Measurements from ENCODE around the gene BCHE. TPM values are rescaled to one million over a fixed set of nuclear protein-coding genes. Genes with fewer than 3 reads are reported as not detected.

Gene BCHE
- total RNA-seq, 1 experiment from 2014 or later = 22.4 TPM

GRCh38 chr3:165852191-165852590 is 15.0 kb upstream of the BCHE start:
- no peaks in the 10 kb centered on the region for H3K27me3 ChIP-seq (replicated peaks; ENCODE audit: insufficient read depth, low read depth, low read length, poor library complexity)
- no peak overlapping the region for H3K4me3 ChIP-seq (ENCODE audit: low read depth, low read length, poor library complexity, severe bottlenecking)
- intact Hi-C loops (cut with micrococcal nuclease; ENCODE audit: unreplicated experiment) = loop anchor here (5.0 to 10.0 kb wide), 2 partner anchors 597 to 1500 kb away; no protein-coding TSS in a partner anchor
- TF ChIP-seq, protein P1, sequence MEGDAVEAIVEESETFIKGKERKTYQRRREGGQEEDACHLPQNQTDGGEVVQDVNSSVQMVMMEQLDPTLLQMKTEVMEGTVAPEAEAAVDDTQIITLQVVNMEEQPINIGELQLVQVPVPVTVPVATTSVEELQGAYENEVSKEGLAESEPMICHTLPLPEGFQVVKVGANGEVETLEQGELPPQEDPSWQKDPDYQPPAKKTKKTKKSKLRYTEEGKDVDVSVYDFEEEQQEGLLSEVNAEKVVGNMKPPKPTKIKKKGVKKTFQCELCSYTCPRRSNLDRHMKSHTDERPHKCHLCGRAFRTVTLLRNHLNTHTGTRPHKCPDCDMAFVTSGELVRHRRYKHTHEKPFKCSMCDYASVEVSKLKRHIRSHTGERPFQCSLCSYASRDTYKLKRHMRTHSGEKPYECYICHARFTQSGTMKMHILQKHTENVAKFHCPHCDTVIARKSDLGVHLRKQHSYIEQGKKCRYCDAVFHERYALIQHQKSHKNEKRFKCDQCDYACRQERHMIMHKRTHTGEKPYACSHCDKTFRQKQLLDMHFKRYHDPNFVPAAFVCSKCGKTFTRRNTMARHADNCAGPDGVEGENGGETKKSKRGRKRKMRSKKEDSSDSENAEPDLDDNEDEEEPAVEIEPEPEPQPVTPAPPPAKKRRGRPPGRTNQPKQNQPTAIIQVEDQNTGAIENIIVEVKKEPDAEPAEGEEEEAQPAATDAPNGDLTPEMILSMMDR (conservative IDR thresholded peaks at IDR 0.05; ENCODE audit: low read depth, low read length) = no peak
- no peak for TF ChIP-seq EZH2 (IDR thresholded peaks at IDR 0.05; ENCODE audit: borderline replicate concordance, low read depth, low read length, poor library complexity, severe bottlenecking)
- POLR2A ChIA-PET (ENCODE audit: low non-redundant PET) = no interaction called here
- BruUV-seq (replicated peaks) = no TSS peak
- no peak overlapping the region for H3K27ac ChIP-seq (ENCODE audit: low read depth, low read length, poor library complexity, severe bottlenecking)
- no peaks in the 10 kb centered on the region for H3K9me3 ChIP-seq (ENCODE audit: low read depth, low read length, poor library complexity, severe bottlenecking)
- peaks cover 7% of the 10 kb centered on the region for H3K4me1 ChIP-seq (ENCODE audit: insufficient read depth, low read length, poor library complexity, severe bottlenecking)
- H3K36me3 ChIP-seq (ENCODE audit: insufficient read depth, low read length, poor library complexity, severe bottlenecking) = no peaks in the 10 kb centered on the region
- CTCF ChIA-PET = no interaction called here
- DNase-seq (ENCODE audit: low spot score) = no peak

GRCh38 chr3:165846056-165846455 is 8.8 kb upstream of the BCHE start:
- H3K9me3 ChIP-seq (ENCODE audit: low read depth, low read length, poor library complexity, severe bottlenecking) = no peaks in the 10 kb centered on the region
- H3K4me3 ChIP-seq (ENCODE audit: low read depth, low read length, poor library complexity, severe bottlenecking) = no peak overlapping the region
- ChIA-PET POLR2A (ENCODE audit: low non-redundant PET) (no interaction called here), CTCF (no interaction called here)
- intact Hi-C loops (cut with micrococcal nuclease; ENCODE audit: unreplicated experiment) = no loop called here
- H3K36me3 ChIP-seq (ENCODE audit: insufficient read depth, low read length, poor library complexity, severe bottlenecking) = no peaks in the 10 kb centered on the region
- no peaks in the 10 kb centered on the region for H3K27me3 ChIP-seq (replicated peaks; ENCODE audit: insufficient read depth, low read depth, low read length, poor library complexity)
- no TSS peak for BruUV-seq (replicated peaks)
- DNase-seq (ENCODE audit: low spot score) = no peak
- TF ChIP-seq, protein P1 (conservative IDR thresholded peaks at IDR 0.05; ENCODE audit: low read depth, low read length) = no peak
- TF ChIP-seq EZH2 (IDR thresholded peaks at IDR 0.05; ENCODE audit: borderline replicate concordance, low read depth, low read length, poor library complexity, severe bottlenecking) = no peak
- H3K27ac ChIP-seq (ENCODE audit: low read depth, low read length, poor library complexity, severe bottlenecking) = no peak overlapping the region
- H3K4me1 ChIP-seq (ENCODE audit: insufficient read depth, low read length, poor library complexity, severe bottlenecking) = no peaks in the 10 kb centered on the region

- TF ChIP-seq, protein P1 (conservative IDR thresholded peaks at IDR 0.05; ENCODE audit: low read depth, low read length) = no peak
- TF ChIP-seq EZH2 (IDR thresholded peaks at IDR 0.05; ENCODE audit: borderline replicate concordance, low read depth, low read length, poor library complexity, severe bottlenecking) = no peak
Measured at GRCh38 chr3:165839296-165840076, 2.3 kb upstream of the BCHE start.

More at GRCh38 chr3:165839296-165840076, 2.3 kb upstream of the BCHE start:
- intact Hi-C loops (cut with micrococcal nuclease; ENCODE audit: unreplicated experiment) = no loop called here
- CTCF ChIA-PET = no interaction called here
- peaks cover 7% of the 10 kb centered on the region for H3K4me1 ChIP-seq (ENCODE audit: insufficient read depth, low read length, poor library complexity, severe bottlenecking)
- H3K27ac ChIP-seq (ENCODE audit: low read depth, low read length, poor library complexity, severe bottlenecking) = peak overlapping the region; percentile 44
- POLR2A ChIA-PET (ENCODE audit: low non-redundant PET) = no interaction called here
- no peaks in the 10 kb centered on the region for H3K9me3 ChIP-seq (ENCODE audit: low read depth, low read length, poor library complexity, severe bottlenecking)
- no peaks in the 10 kb centered on the region for H3K36me3 ChIP-seq (ENCODE audit: insufficient read depth, low read length, poor library complexity, severe bottlenecking)
- no peaks in the 10 kb centered on the region for H3K27me3 ChIP-seq (replicated peaks; ENCODE audit: insufficient read depth, low read depth, low read length, poor library complexity)
- peak; percentile 68 for DNase-seq (ENCODE audit: low spot score)
- no peak overlapping the region for H3K4me3 ChIP-seq (ENCODE audit: low read depth, low read length, poor library complexity, severe bottlenecking)
- BruUV-seq (replicated peaks) = no TSS peak
